Middle frontal gyrus (tissue), 1 donor: Measurements from ENCODE around the gene GNG14.
"Not testable (repeated sequence)": the region's sequence is repeated elsewhere in the genome, so short reads cannot be mapped to it uniquely, and the experiment has no call there.

Experiments
- DNase-seq: peaks from one replicate; pipeline ENCODE4 v3.0.0-alpha.2; 2015; ENCODE audit warnings: low spot score; ENCODE audit errors: extremely low spot score

GNG14 gene

DNA sequence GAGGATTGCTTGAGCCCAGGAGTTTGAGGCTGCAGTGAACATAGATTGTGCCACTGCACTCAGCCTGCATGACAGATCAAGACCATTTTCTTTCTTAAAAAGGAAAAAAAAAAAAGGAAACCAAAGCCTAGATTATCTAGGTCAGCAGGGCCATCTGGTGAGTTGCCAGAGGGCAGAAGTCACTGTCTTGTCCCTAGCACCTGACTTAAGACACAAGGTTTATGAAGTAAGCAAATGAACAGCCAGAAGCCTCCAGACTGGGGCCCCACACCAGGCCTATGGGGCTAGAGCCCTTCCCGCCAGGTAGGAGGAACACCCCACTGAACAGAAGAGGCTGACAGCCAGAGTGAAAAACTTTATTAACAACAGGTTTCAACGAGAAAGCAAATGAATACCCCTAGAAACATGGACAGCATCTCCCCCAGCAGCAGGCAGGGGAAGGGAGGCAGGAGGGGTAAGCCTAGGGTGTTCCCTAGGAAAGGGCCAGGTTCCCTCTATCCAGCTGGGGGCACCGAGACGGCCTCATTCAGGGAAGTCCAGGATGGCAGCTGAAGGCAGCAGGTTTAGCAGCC is 20.0 kb upstream of the GNG14 start:
- DNase-seq = no peak

DNA sequence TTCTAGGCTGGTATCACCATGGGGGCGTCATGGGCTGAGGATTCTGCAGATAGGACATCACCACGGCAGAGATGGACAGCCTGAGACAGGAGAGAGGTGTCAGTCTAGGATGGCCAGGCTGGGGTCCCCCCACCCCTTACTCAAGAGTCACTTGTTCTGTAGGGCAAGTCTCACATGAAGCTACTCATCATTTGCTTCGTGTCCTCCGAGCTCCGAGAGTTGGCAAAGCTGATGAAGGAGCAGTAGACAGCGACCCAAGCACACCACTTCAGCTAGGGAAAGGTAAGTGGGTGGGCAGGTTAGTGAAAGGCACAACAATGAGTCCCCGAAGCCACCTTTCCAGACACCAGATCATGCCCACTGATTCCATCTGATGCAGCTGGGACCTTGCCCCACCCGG is 19.5 kb upstream of the GNG14 start:
- DNase-seq = no peak

DNA sequence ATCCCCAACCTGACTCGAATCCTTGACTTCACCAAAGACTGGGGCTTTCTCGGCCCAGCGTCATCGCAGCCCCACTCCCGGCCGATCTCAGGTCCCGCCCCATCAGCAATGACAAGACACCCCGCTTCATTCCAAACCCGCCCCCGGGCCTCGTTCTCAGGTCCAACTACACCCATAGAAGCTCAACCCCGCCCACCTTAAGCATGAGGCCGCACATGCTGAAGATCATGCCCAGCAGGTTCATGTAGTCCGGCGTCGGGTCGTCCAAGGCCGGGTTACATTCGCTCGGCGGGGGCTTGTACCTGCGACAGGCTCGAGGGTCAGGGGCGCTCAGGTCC is 18.9 kb upstream of the GNG14 start:
- DNase-seq = no peak

DNA sequence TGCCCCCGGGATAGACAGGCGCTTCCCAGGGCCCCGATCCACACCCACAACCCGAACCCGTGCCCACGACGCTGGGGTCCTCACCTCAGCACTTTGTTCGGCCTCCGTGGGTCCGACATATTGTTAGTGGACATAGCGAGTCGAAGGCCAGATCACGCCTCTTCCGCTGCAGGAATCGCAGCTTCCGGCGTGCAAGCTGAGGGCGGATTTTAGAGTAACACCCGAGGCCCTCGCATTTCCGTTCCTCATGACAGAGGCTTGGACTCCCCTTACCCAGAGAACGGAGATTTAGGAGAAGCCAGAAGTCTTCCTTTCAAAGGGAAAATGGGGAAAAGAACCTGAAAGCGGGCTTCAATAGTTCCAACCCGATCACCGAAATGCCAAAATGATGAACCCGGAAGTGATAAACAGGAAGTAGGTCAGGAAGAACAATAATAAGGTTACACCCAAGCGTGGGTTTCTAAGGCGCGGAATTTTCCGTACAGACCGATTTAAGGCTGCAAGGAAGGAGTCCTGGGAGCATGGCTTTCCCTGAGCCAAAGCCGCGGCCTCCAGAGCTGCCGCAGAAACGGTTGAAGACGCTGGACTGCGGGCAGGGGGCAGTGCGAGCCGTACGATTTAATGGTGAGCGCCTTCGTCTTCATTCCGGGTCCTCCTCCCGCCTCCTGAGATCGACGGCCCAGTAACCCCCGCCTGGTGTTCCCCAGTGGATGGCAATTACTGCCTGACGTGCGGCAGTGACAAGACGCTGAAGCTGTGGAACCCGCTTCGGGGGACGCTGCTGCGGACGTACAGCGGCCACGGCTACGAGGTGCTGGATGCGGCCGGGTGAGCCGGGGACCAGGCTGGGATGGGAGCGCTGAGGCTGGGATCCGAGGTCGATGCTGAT is 18.3 kb upstream of the GNG14 start:
- peak; percentile 76 for DNase-seq

DNA sequence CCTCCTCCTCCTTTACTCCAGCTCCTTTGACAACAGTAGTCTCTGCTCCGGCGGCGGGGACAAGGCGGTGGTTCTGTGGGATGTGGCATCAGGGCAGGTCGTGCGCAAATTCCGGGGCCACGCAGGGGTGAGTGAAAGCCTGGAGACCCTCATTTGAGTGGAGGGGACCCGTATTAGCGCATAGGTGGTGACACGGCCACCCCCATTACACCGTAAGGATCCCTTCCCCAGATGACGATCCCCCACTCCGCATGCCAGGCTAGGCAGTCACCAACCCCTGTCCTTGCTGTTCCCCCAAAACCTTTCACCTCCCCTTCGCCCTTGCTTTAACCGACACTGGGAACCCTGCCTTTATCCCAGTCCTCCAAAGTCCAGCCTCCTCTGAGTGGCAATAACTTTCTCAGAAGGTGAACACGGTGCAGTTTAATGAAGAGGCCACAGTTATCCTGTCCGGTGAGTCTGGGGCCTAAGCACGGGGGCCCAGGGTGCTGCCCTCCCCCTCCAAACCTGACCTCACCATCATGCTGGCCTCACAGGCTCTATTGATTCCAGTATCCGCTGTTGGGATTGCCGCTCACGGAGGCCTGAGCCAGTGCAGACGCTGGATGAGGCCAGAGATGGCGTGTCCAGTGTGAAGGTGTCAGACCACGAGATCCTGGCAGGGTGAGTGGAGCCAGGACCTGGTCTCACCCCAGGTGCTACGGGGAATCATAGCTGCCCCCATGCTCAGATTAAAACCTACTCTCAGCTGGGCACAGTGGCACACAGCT is 17.5 kb upstream of the GNG14 start:
- DNase-seq = no peak

DNA sequence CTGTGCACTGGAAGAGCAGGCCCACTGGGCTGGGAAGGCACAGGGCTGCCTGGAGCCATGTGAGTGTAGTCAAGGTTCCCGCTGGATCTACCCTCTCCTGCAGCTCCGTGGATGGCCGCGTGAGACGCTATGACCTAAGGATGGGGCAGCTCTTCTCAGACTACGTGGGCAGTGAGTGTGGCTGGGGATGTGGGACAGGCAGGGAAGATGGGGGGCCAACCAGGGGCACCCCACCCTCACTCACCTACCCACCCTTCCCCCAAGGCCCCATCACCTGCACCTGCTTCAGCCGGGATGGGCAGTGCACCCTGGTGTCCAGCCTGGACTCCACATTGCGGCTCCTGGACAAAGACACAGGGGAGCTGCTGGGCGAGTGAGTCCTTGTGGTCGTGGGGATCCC is 15.1 kb upstream of the GNG14 start:
- DNase-seq = no peak

DNA sequence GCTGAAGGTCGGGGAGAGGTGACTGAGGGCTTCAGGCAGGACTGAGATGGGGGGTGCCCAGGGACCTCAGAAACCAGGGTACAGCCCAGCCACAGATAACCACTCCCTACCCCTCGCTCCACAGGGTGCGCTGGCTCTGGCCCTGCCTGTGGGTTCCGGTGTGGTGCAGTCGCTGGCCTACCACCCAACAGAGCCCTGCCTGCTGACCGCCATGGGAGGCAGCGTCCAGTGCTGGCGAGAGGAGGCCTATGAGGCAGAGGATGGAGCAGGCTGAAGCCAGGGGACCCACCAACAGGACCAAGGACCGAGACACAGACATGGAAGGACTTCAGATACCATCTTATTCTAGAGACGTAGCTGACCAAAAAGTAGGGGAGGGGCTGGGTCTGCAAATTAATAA is 12.4 kb upstream of the GNG14 start:
- DNase-seq = no peak

DNA sequence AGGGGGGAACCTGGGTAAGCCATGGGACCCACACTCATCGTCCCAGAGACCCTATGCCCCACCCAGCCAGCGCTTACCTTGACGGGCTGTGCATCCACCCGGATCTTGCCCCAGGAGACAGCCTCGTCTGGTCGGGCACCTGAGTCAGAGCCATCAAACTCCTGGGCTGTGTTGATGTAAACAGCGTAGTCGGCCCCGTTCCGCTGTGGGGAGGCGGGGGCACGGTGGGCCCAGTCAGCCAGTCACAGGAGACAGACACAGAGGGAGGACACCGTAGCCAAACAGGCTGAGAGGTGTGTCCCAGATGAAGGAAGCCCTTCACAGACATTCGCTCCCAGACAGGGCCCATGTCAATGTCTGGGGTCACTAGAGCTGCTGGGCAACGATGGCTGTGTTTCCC is 11.9 kb upstream of the GNG14 start:
- DNase-seq = no peak

DNA sequence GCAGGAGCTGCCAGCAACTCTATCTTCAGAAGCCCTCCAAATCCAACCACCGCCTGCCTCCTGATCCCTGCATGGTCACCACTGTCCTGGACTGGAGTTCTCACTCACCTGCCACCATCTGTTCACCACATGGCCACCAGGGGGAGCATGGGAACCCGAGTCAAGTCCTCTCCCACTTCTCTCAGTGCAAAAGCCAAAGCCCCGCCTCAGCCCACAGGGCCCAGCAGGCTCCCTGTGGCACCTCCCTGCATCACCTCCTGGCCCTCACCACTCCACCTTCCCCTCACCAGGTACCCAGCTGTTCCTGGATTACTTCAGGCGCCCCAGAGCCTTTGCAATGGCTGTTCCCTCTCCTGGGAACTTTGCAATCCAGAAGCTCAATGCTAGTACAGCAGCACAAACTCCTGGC is 11.4 kb upstream of the GNG14 start:
- no peak for DNase-seq

DNA sequence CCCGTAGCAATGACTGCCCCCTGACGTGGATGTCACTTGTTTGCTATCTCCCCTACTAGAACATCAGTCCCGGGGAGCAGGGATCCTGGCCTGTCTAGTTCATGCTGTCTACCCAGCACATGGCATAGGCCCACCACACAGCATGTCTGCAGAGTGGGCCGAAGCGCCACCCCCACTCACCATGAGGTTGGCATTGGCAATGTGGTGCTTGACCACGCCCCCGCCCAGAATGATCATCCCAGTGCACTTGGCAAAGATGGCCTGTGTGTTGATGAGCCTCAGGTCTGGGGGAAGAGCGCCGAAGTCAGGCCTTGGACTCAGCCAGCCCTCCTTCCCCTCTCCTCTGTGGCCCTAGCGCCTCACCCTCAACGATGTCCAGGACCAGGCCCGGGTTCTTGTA is 10.9 kb upstream of the GNG14 start:
- no peak for DNase-seq

DNA sequence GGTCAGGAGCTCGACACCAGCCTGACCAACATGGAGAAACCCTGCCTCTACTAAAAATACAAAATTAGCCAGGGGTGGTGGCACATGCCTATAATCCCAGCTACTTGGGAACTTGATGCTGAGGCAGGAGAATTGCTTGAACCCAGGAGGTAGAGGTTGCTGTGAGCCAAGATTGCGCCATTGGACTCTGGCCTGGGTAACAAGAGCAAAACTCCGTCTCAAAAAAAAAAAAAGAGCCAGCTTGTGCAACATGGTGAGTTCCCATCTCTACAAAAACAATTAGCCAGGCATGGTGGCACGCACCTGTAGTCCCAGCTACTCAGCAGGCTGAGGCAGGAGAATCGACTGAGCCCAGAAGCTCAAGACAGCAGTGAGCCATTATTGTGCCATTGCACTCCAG is 9.8 kb upstream of the GNG14 start:
- DNase-seq = not testable (repeated sequence)

DNA sequence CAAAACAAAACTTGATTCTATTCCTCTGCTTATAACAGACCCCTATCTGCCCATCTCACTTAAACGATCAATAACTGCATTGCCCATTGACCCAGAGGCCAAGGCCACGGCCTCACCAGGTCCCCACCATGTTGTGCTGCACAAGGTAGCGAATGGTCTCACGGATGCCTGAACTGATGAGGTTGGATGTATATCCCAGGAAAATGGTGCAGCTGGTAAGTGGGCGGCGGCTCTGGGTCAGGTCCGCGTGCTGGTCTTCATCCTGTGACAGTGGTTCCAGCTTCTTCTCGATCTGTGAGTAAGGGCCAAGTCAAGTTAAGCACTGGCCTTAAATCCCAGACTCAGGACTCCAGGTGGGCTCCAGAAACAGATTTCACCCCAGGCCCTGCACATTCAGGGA is 7.8 kb upstream of the GNG14 start:
- no peak for DNase-seq

DNA sequence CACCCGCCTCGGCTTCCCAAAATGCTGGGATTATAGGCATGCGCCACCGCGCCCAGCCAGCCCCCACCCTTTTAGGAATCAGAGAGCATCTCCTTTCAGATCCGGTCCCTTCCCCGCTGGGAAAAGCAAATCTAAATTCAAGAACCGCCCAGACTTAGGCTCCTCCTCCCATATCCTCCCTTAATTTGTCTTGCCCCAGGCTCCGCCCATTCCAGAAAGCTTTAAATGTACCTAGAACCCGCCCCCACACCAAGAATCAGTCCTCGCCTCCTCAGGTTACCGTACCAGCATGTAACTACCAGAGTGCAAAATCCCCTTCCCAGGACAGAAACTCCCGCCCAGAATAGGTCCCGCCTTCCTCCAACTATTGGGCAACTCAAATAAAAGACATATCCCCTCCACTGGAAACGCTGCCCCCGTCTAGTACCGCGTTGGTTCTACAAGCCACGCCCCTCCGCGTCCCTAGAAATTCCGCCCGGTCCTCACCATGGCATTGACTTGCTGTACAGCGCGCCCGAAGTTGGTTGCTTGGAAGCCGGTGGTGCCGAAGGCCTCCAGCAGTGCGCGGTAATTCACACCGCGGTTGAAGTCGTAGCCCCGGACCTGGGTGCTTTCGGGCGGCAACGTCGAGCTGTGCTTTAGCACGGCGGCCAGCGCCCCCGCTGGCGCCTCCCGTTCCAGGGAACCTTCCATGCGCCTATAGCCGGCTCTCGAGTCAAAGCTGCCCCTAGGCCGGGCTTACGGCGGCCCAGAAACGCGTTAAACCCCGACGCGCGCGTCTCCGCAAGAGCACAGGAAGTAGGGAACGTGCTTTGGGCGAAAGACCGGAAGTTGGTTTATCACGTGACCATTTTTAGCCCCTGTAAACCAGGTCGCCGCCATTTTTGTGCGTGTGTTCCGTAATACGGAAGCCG is 6.5 kb upstream of the GNG14 start, which contains the start of gene DHPS:
DHPS (minus strand) TSS at position 807 of the 914 bp plus-strand sequence; CDS start at position 693, 114 bp downstream.
- DNase-seq = peak; percentile 91

DNA sequence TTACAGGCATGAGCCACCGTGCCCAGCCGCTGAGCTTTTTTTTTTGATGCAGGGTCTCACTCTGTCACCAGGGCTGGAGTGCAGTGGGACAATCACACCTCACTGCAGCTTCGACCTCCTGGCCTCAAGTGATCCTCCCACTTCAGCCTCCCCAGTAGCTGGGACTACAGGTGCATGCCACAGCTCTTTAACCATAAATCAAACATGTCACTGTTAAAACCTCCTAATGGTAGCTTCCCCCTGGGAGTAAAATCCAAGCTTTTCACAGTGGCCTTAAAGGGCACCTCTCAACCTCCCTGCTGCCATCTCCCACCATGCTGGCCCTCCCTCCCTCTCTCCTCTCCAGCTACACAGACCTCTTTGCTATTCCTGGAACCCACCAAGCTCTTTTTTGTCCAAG is 2.0 kb upstream of the GNG14 start:
- no peak for DNase-seq

DNA sequence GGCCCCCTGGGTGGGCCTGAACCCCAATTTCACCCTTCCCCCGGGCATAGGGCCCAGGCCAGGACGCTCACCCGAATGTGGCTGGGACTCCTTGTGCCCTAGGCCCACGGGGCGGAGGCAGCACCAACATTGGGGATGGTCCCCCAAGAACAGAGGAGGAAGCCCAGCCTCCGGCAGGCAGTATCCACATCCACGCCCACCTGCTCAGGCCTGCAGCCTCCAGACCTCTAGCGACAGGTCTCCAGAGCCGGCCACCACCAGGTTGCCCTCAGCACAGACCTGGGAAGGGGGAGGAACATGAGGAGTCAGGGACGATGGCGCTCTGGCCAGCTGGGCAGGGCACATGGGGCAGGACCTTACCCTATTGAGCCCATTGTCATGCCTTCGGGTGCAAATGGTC is 1.2 kb downstream of the GNG14 start:
- DNase-seq = no peak

DNA sequence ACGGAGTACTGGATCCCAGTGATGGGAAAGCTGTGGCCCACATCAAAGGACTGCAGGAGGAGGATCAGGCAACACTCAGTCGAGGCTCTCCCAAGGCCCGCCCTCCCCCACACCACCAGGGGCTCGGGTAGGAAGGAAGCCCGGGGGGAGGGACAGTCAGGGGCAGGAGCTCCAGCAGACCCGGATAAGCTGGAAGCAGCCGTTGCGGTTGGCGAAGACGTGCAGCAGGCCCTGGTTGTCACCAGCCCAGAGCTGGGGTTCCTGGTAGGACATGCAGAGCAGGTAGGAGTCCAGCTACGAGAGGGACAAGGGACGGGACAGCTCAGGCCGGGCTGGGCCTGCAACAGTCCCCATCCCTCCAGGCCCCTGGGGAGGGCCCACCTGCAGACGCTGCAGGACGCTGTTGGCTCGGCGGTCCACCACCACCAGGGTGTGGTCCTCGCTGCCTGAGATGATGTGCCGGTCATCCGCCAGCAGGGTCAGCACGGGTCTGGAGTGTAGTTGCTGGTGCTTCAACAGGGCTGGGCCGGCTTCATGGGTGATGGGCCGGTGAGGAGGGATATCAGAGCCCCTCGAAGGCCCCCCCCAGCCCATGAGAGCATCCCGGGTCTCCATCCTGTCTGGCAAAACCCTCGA is 1.9 kb downstream of the GNG14 start:
- DNase-seq = no peak

DNA sequence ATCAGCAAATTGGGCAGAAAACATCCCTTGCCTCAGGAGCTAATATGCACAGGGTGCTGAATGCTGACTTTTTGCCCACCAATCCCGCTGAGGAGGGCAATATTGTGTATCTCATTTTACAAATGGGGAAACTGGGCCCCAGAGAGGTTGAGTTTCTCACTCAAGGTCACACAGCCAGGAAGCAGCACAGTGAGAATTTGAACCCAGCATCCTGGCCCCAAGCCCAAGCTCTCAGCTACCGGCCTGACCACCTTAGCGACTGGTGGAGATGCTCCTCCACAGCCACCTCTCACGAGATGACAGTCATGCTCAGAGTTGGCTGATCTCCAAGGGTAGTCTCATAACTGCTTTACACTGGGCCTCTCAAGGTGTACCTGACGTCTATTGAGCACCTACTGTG is 5.2 kb downstream of the GNG14 start:
- no peak for DNase-seq

DNA sequence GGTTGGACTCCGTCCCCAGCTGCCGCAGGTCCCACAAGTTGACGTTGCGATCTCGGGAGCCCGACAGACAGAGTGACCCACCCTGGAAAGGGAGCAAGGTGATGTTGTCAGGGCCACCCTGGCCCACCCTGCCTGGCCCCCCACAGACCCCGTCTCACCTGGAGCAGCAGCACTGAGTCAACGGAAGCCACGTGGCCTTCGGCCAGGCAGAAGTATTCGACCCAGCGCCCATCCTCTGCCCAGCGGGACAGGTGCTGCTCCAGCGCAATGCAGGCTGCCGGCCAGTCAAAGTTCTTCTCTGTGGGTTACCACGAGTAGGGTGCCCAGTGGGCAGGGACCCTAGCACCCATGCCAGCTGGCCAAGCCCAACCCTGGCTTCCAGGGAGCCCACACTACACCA is 6.8 kb downstream of the GNG14 start:
- DNase-seq = no peak

DNA sequence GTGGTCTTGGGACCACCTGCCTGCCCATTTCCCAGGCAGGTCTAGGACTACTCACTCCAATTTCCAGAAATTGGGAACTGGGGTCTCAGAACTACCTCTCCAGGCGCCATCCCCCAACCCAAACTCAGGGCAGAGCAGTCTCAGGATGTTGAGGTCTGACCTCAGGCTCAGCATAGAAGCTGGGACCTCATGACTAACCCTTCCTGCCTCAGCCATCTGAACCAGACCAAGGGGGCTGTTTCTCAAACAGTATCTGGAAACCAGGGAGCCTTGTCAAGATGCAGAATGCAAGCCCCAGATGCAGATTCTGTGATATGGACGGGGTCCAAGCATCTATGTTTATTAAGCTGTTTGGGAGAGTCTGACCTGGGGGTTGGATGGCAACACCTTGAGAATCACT is 7.3 kb downstream of the GNG14 start:
- no peak for DNase-seq

DNA sequence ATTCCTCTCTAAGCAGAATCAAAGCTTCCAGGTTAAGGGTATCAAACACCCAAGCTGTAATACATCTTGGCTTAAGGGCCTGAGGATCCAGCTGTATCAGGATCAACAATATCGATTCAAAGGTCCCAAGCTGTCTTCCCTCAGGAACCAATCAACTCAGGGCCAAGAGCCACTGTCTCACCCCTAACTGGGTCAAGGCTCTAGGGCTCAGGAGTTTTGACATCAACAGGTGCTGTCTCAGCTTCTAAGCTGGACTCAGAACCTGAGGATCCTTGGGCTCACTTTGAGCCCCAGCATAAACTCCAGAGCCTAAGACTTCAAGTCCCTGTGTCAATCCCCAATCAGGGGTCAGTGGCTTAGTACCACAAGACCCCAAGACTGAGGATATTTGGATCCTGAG is 7.7 kb downstream of the GNG14 start:
- no peak for DNase-seq

DNA sequence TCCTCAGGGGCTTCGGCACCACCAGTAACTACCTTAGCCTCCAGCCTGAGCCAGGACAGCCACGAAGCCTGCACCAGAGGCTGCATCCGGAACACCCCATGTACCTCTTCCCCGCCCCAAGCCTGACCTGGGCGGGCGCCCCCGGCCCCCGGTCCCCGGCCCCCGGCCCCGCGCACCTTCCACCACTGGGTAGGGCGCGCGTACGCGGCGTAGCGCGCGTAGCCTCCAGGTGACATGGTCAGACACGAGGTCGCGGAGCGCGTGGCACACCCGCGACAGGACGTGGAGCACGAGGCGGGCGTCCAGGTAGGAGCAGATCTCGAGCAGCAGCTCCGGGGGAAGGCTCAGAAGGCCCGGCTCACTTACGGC is 8.2 kb downstream of the GNG14 start:
- DNase-seq = no peak
